ENCODE measurements around the gene SPSB1. TPM values are rescaled to one million over a fixed set of nuclear protein-coding genes. Genes with fewer than 3 reads are reported as not detected.

SPSB1 gene
- total and polyA plus RNA-seq, 10 of the 15 experiments (the other 5 are each of a cell fraction or from before 2014, with no cell fraction given): 0.02 to 2.0 (median 0.90) TPM; not detected in 1

DNA sequence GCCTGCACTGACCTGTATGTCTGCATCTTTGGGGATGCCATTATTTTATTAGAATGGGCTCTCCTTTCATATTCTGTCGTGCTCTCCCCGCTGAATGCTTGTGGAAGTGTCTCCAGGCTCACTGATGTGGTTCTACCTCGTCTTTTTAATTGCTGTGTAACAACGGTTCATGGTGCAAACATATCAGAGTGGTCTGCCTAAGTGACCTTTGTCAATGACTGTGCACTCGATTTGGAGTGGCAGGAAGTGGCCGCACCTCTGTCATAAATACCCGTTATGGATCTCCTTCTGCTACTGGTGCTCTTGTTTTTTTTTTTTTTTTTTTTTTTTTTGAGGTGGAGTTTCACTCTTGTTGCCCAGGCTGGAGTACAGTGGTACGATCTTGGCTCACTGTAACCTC lies 38.3 kb downstream of the SPSB1 start (continued):
- TF ChIP-seq, protein P1, sequence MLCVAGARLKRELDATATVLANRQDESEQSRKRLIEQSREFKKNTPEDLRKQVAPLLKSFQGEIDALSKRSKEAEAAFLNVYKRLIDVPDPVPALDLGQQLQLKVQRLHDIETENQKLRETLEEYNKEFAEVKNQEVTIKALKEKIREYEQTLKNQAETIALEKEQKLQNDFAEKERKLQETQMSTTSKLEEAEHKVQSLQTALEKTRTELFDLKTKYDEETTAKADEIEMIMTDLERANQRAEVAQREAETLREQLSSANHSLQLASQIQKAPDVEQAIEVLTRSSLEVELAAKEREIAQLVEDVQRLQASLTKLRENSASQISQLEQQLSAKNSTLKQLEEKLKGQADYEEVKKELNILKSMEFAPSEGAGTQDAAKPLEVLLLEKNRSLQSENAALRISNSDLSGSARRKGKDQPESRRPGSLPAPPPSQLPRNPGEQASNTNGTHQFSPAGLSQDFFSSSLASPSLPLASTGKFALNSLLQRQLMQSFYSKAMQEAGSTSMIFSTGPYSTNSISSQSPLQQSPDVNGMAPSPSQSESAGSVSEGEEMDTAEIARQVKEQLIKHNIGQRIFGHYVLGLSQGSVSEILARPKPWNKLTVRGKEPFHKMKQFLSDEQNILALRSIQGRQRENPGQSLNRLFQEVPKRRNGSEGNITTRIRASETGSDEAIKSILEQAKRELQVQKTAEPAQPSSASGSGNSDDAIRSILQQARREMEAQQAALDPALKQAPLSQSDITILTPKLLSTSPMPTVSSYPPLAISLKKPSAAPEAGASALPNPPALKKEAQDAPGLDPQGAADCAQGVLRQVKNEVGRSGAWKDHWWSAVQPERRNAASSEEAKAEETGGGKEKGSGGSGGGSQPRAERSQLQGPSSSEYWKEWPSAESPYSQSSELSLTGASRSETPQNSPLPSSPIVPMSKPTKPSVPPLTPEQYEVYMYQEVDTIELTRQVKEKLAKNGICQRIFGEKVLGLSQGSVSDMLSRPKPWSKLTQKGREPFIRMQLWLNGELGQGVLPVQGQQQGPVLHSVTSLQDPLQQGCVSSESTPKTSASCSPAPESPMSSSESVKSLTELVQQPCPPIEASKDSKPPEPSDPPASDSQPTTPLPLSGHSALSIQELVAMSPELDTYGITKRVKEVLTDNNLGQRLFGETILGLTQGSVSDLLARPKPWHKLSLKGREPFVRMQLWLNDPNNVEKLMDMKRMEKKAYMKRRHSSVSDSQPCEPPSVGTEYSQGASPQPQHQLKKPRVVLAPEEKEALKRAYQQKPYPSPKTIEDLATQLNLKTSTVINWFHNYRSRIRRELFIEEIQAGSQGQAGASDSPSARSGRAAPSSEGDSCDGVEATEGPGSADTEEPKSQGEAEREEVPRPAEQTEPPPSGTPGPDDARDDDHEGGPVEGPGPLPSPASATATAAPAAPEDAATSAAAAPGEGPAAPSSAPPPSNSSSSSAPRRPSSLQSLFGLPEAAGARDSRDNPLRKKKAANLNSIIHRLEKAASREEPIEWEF (IDR thresholded peaks at IDR 0.05; ENCODE audit: insufficient replicate concordance, low read depth, low read length): no peak
- TF ChIP-seq SREBF2 (IDR thresholded peaks at IDR 0.05; ENCODE audit: low read length) (no peak), NRF1 (conservative IDR thresholded peaks at IDR 0.05; ENCODE audit: low read depth, low read length) (no peak), GABPA (IDR thresholded peaks at IDR 0.05; ENCODE audit: low read depth) (no peak), TCF12 (IDR thresholded peaks at IDR 0.05; ENCODE audit: low read depth, low read length) (no peak)

DNA sequence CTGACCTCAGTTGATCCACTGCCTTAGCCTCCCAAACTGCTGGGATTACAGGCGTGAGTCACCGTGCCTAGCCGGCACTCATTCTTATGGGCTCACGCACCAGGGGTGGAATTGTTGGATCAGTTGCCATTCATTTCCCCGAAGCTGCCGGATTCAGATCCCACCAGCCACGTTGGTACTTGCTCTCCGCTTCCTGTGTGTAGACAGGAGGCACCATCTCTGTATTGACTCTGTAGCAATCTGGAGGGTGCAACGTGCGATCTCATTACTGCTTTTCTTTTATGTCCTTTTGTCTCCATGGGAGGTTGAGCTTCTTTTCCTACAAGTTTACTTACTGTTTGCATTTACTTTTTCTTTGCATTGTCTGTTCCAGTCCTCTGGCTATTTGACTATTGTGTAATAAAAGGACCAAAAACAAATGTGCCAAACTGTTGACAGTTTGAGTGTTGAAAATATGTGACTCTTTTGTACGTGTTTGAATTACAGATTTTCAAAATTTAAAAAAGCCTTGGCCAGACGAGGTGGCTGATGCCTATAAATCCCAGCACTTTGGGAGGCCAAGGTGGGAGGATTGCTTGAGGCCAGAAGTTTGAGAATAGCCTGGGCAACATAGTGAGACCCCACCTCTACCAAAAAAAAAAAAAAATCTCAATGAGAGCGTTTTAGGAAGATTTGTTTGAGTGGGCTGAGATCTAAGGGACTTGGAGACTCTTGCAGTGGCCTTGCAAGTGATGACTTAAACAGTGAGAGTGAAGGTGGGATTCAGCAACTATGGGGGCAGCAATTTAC lies 39.1 kb downstream of the SPSB1 start:
- RAD21 ChIA-PET (ENCODE audit: unreplicated experiment): no interaction called here
- in situ Hi-C loops (cut with MboI): no loop called here
- H4K20me1 ChIP-seq (ENCODE audit: control insufficient read depth, insufficient read depth): no peaks in the 10 kb centered on the region

More for the DNA sequence above, 39.1 kb downstream of the SPSB1 start:
- Histone ChIP-seq H3K4me2 (ENCODE audit: control insufficient read depth, insufficient read depth) (no peak overlapping the region), H3K4me3 (no peak overlapping the region), H2AFZ (ENCODE audit: control insufficient read depth, low read depth, low read length) (no peak overlapping the region), H3K79me2 (ENCODE audit: control insufficient read depth, insufficient read depth, low read length) (no peaks in the 10 kb centered on the region), H3K9me3 (replicated peaks; ENCODE audit: control insufficient read depth, insufficient read depth, low read length) (no peaks in the 10 kb centered on the region), H3K4me1 (ENCODE audit: control insufficient read depth, insufficient read depth, low read length) (0 out of 2 replicates have a peak, but pooled peaks cover 3% of the 10 kb centered on the region), H3K27ac (ENCODE audit: control insufficient read depth, insufficient read depth) (no peak overlapping the region), H3K27me3 (replicated peaks in 1 of 2; ENCODE audit: control insufficient read depth in 2 of 2, insufficient read depth in 2 of 2, low read length in 1 of 2) (no peaks in the 10 kb centered on the region; a peak in 1 of 4 replicates), H3K9ac (ENCODE audit: control insufficient read depth, insufficient read depth, low read length) (no peak overlapping the region), H3K36me3 (ENCODE audit: control insufficient read depth in 2 of 2, insufficient read depth in 2 of 2, low read length in 1 of 2) (no peaks in the 10 kb centered on the region)
- FAIRE-seq: no peak
- ChIA-PET SMC1A (ENCODE audit: uncharacterized antibody, unreplicated experiment) (no interaction called here), POLR2A (no interaction called here), CTCF (no interaction called here)
- no TSS peak for BruUV-seq (replicated peaks)
- DNase-seq (ENCODE audit: low read depth, low spot score): no peak
- no peak for ATAC-seq
- 68% methylated on average over 13 of the region's 13 CpGs for WGBS (ENCODE audit: insufficient coverage, insufficient replicate concordance, low lambda C conversion rate, missing lambda C conversion rate)
- intact Hi-C loops (cut with micrococcal nuclease; ENCODE audit: unreplicated experiment): no loop called here
- TF ChIP-seq ESRRA (IDR thresholded peaks at IDR 0.05; ENCODE audit: low read length): no peak
- TF ChIP-seq ETV6 (conservative IDR thresholded peaks at IDR 0.05 in 1 of 2, IDR thresholded peaks at IDR 0.05 in 1 of 2; ENCODE audit: borderline replicate concordance in 1 of 2, low read depth in 1 of 2): no peak
- TF ChIP-seq CEBPB (IDR thresholded peaks at IDR 0.05; ENCODE audit: borderline replicate concordance in 1 of 2, low read depth in 2 of 2, low read length in 2 of 2): no peak
- no peak for TF ChIP-seq NR2C1 (IDR thresholded peaks at IDR 0.05)
- TF ChIP-seq POLR2AphosphoS2 (IDR thresholded peaks at IDR 0.05; ENCODE audit: low read depth, low read length): no peak
- TF ChIP-seq YBX1 (IDR thresholded peaks at IDR 0.05): no peak
- TF ChIP-seq KDM1A (IDR thresholded peaks at IDR 0.05; ENCODE audit: borderline replicate concordance): no peak
- TF ChIP-seq, protein P2, sequence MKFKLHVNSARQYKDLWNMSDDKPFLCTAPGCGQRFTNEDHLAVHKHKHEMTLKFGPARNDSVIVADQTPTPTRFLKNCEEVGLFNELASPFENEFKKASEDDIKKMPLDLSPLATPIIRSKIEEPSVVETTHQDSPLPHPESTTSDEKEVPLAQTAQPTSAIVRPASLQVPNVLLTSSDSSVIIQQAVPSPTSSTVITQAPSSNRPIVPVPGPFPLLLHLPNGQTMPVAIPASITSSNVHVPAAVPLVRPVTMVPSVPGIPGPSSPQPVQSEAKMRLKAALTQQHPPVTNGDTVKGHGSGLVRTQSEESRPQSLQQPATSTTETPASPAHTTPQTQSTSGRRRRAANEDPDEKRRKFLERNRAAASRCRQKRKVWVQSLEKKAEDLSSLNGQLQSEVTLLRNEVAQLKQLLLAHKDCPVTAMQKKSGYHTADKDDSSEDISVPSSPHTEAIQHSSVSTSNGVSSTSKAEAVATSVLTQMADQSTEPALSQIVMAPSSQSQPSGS (IDR thresholded peaks at IDR 0.05; ENCODE audit: low read length): no peak
- no peak for TF ChIP-seq ZZZ3 (IDR thresholded peaks at IDR 0.05; ENCODE audit: control insufficient read depth, insufficient read length, low read depth)
- no peak for TF ChIP-seq POU2F2 (IDR thresholded peaks at IDR 0.05; ENCODE audit: borderline replicate concordance, low read depth, low read length)

Data from GM12878 (cell line).